ENCODE measurements around the gene PBLD.
A peak's percentile ranks its signal among the peaks of the same experiment; 100 is the strongest.

Gene PBLD

DNA sequence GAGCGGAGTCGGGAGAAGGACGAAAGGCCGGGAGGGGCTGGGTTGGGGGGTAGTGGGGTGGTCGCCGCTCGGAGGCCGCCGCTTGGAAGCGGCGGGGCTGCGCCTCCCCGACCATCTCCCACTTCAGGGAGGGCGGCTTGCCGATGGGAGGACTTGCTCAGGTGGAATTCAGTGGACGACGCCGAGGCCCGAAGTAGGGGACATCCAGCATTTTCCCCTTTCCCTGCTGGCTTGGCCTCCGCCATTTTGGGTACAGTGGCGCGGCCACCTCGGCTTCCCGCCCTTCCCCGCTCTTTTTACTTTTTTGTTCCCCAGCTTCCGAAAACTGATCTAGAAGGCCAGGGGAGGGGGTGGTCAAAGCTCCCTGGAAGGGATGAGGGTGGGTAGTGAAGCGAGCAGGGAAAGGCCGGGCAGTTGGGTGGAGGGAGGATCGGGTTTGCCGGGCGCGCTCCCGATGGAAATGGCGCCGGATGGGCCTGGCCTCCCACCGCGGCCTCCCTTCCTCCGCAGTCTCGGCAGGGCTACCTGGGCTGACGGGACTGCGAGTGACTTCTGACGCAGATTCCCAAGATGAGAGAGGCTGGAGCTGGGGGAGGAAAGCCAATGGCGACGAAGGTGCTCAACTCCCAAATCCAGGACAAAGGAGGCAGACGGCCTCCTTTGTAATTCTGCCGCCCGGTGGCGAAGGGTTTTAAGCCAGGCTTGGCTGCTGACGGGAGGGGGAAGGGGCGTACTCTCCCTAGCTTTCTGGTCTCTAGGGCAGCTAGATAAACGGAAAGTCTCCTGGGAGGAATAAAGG lies at the start of gene PBLD:
TSS of gene PBLD (minus strand) at position 670 of the 799 bp plus-strand sequence. CDS start 26,084 bp downstream, outside the sequence.
- DNase-seq, result peak; percentile 74

DNA sequence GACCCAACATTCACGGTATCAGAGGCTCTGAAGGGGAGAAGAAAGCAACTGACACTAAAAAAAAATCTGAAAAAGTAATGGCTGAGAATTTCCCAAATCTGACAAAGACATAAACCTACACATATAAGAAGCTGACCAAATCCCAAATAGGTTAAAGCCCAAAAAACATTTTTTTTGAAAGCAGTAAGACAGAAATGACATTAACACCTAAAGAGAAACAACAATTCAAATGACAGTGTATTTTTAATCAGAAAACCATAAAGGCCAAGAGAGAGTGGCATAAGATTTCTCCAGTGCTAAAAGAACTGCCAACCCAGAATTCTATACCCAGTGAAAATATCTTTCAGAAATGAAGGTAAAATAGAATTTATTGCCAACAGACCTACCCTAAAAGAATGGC lies 38.9 kb upstream of the PBLD start:
- no peak for DNase-seq

- no peak for DNase-seq
Observed at GRCh38 chr10:68367121-68367520, 34.4 kb upstream of the PBLD start.

GRCh38 chr10:68366600-68366999 lies 33.9 kb upstream of the PBLD start:
- DNase-seq, result no peak

- no peak for DNase-seq
Observed at GRCh38 chr10:68365611-68366010, 32.9 kb upstream of the PBLD start.

- DNase-seq, result no peak
Observed at GRCh38 chr10:68364101-68364886, 31.6 kb upstream of the PBLD start.

- no peak for DNase-seq
Observed at GRCh38 chr10:68362590-68362989, 29.9 kb upstream of the PBLD start.

GRCh38 chr10:68359189-68359588 lies 26.5 kb upstream of the PBLD start:
- DNase-seq, result no peak

DNA sequence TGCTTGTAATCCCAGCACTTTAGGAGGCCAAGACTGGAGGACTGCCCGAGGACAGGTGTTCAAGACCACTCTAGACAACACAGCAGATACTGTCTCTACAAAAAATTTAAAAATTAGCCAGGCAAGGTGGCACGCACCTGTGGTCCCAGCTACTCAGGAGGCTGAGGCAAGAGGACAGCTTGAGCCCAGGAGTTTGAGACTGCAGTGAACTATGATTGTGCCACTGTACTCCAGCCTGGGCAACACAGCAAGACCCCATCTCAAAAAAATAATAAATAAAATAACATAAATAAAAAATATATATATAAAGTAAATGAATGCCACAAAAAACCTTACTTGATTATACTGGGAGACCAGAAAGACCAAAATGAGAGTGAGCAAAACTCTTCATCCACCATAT lies 20.8 kb upstream of the PBLD start:
- DNase-seq, result no peak

GRCh38 chr10:68348265-68348741 lies 15.6 kb upstream of the PBLD start:
- peak; percentile 33 for DNase-seq

DNA sequence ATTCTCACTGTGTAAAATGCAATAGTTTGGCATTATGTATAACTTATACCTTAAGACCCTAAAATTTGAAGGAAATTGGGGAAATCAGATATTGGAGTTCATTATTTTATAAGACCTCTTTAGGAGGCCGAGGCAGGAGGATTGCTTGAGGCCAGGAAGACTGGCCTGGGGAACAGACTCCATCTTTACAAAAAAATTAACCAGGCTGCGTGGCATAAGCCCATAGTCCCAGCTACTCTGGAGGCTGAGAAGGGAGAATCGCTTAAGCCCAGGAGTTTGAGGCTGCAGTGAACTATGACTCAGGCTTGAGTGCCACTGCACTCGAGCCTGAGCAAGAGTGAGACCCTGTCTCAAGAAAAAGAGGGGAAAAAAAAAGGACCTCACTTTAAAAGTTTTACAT lies 14.0 kb upstream of the PBLD start:
- DNase-seq, result no peak

- no peak for DNase-seq
Observed at GRCh38 chr10:68345621-68346020, 12.9 kb upstream of the PBLD start.

- no peak for DNase-seq
Observed at GRCh38 chr10:68342909-68343516, 10.3 kb upstream of the PBLD start.

GRCh38 chr10:68340358-68341080 lies 7.8 kb upstream of the PBLD start:
- DNase-seq, result no peak

DNA sequence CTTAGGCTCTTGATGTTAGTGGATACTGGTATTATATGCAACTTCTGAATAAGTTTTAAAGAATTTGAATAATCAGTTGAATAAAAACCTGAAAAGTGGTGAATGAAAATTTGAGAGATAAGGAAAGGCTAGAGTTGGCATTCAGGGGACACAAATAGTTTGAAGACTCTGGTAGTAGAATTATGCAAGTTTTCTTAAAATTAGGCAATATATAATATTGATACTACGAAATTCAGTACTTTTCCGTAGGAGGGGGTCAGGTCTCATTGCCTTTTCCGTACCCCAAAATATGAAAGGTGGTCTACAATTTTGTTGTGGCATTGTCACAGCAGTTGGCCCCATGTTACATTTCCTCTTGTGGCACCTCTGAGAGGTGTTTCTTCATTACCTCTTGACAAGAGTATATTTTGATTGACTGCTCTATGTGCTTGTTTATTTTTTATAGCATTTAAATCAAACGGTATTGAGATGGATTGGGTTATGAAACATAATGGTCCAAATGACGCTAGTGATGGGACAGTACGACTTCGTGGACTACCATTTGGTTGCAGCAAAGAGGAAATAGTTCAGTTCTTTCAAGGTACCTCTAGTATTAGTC lies 4.1 kb upstream of the PBLD start:
- DNase-seq, result no peak

DNA sequence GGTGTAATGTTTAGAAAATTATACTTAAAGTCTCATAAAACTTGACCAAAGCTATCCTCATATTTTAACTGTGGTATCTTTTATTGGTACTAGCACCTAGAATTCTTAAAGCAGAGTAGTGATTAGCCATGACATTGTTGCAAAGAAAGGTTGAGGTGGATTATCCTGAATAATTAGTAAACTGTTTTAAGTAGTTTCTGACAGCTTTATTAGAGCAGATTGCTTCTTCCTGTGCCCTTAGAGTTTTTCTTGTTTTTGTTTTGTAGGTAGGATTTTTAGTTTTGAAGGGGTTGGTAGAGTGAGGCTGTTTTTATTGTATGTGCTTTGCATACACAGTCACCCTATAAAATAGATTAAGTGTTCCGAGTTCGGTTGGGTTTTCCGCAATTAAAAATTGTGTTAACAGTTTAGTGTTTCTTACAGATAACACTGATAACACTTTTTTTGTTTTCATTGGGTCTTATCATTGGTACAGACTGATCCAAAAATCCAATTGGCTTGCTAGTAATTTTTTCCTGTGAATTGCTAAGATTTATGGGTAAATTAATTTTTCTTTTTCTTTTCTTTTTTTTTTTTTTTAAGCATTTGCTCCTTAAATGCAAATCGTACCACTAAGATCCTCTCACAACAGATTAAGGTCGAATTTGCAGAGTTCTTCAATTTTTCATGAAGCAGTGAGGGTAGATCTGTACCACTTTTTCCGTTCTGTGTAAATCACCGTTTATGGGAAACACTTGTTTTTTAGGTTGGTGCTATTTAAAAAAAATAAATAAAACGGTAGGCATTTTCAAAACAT lies 2.1 kb upstream of the PBLD start:
- DNase-seq, result no peak

DNA sequence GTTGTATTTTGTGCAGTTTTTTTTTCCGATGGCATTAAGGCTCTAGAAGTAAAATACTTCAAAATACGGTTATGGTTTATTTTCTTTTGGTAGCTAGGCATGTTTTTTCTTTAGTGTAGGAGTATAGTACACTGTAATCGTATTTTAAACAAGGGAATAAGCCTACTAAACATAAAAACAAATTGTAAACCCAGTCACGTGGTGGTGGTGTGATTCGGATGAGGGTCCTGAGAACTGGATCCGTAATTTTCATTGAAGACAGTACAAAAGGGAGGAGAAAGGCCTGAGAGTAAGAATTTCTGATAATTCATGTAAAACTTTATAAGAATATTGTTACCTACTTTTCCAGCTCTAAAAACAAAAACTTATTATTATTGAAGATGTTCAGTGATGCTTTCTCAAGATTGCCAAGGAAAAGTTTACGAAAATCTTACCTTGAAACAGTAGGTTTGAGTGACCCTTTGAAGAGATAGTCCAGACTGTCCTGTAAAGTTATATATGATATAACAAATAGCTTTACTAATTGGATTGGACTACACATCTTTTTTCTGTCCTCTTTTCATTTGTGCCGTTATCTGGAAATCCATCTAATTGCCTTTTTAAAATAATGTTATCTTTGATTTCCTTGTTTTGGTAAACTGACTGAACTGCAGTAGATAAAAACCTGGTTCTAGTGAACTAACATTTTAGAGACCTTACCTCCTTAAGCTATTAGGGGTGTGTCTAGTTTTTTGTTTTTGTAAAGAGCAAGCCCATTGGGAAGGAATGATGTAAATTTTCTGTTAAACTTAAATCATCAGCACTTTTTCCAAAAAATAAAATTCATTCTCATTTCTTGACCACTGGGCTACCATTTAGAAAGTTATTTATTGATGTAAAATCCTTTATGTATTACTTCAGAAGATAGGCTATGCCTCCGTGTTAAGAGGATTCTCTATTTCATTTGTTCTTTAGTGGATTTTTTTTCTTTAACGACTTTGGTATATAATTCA lies 1.0 kb upstream of the PBLD start:
- no peak for DNase-seq

- DNase-seq, result no peak
Observed at GRCh38 chr10:68333058-68333395, 299 bp upstream of the PBLD start.

- peak; percentile 97 for DNase-seq
Observed at GRCh38 chr10:68331455-68332258, 1.1 kb downstream of the PBLD start, which contains the start of gene HNRNPH3. Gene HNRNPH3 (plus strand): TSS chr10:68332064. CDS start chr10:68337222, 5,158 bp downstream.
